ENCODE results near the gene FBRSL1. TPM values are rescaled to one million over a fixed set of nuclear protein-coding genes. Genes with fewer than 3 reads are reported as not detected.

The FBRSL1 gene
- polyA plus RNA-seq, 4 donors, result 43.8 to 87.9 (median 51.9) TPM

GRCh38 chr12:132481771-132482745, 7.9 kb upstream of the FBRSL1 start:
- no peak for DNase-seq (ENCODE audit: low read depth in 4 of 4, low spot score in 3 of 4)

- no peak for DNase-seq (ENCODE audit: low read depth in 4 of 4, low spot score in 3 of 4)
These were observed 7.2 kb upstream of the FBRSL1 start for GRCh38 chr12:132482771-132483170.

GRCh38 chr12:132483208-132483607, 6.7 kb upstream of the FBRSL1 start:
- no peak for DNase-seq (ENCODE audit: low read depth in 4 of 4, low spot score in 3 of 4)

GRCh38 chr12:132483612-132484011, 6.3 kb upstream of the FBRSL1 start:
- no peak for DNase-seq (ENCODE audit: low read depth in 4 of 4, low spot score in 3 of 4)

- DNase-seq (ENCODE audit: low read depth in 4 of 4, low spot score in 3 of 4), result no peak
These were observed 5.6 kb upstream of the FBRSL1 start for GRCh38 chr12:132484183-132484890.

GRCh38 chr12:132484891-132485441, 5.0 kb upstream of the FBRSL1 start:
- no peak for DNase-seq (ENCODE audit: low read depth in 4 of 4, low spot score in 3 of 4)

GRCh38 chr12:132485619-132486018, 4.3 kb upstream of the FBRSL1 start:
- no peak for DNase-seq (ENCODE audit: low read depth in 4 of 4, low spot score in 3 of 4)

GRCh38 chr12:132486168-132486567, 3.8 kb upstream of the FBRSL1 start:
- DNase-seq (ENCODE audit: low read depth in 4 of 4, low spot score in 3 of 4), result no peak

- no peak for DNase-seq (ENCODE audit: low read depth in 4 of 4, low spot score in 3 of 4)
These were observed 3.4 kb upstream of the FBRSL1 start for GRCh38 chr12:132486576-132486975.

- DNase-seq (ENCODE audit: low read depth in 4 of 4, low spot score in 3 of 4), result no peak
These were observed 2.6 kb upstream of the FBRSL1 start for GRCh38 chr12:132487311-132487741.

- DNase-seq (ENCODE audit: low read depth in 4 of 4, low spot score in 3 of 4), result no peak
These were observed 1.5 kb upstream of the FBRSL1 start for GRCh38 chr12:132488127-132489077.

- no peak for DNase-seq (ENCODE audit: low read depth in 4 of 4, low spot score in 3 of 4)
These were observed 811 bp upstream of the FBRSL1 start for GRCh38 chr12:132489078-132489601.

GRCh38 chr12:132490422-132491137, 629 bp downstream of the FBRSL1 start:
- DNase-seq (ENCODE audit: low read depth in 4 of 4, low spot score in 3 of 4), result no peak

GRCh38 chr12:132491138-132491663, 1.2 kb downstream of the FBRSL1 start:
- DNase-seq (ENCODE audit: low read depth in 4 of 4, low spot score in 3 of 4), result no peak

GRCh38 chr12:132491761-132492378, 1.9 kb downstream of the FBRSL1 start:
- no peak for DNase-seq (ENCODE audit: low read depth in 4 of 4, low spot score in 3 of 4)

GRCh38 chr12:132492522-132492921, 2.6 kb downstream of the FBRSL1 start:
- DNase-seq (ENCODE audit: low read depth in 4 of 4, low spot score in 3 of 4), result no peak

- DNase-seq (ENCODE audit: low read depth in 4 of 4, low spot score in 3 of 4), result no peak
These were observed 3.0 kb downstream of the FBRSL1 start for GRCh38 chr12:132492951-132493350.

GRCh38 chr12:132493482-132494178, 3.7 kb downstream of the FBRSL1 start:
- DNase-seq (ENCODE audit: low read depth in 4 of 4, low spot score in 3 of 4), result no peak
